DMS53 treated with DMSO at 0.1 percent for 48 hours (cell line): Measurements from ENCODE around the gene LMX1B.

Experiments used
- DNase-seq: peaks from one replicate; lab custom pipeline; 2025; ENCODE audit not compliant: unreplicated experiment; lab: John Stamatoyannopoulos, UW

The LMX1B gene

DNA sequence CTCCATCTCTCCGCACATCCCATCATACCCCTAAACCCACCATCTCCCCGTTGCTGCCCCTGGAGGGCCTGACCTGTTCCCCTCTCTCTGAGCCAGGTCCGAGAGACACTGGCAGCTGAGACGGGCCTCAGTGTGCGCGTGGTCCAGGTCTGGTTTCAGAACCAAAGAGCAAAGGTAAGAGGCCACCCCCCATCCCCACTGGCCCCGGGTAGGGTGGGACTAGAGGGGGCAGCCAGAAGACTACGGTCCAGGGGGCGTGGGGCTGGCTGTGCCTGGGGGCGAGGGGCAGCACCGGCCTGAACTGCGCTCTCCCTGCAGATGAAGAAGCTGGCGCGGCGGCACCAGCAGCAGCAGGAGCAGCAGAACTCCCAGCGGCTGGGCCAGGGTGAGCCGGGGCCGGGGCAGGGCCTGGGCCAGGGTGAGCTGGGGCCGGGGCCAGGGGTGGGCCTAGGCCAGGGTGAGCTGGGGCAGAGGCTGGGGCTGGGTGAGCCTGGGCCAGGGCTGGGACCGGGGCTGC lies 79.8 kb downstream of the LMX1B start:
- DNase-seq: no peak

DNA sequence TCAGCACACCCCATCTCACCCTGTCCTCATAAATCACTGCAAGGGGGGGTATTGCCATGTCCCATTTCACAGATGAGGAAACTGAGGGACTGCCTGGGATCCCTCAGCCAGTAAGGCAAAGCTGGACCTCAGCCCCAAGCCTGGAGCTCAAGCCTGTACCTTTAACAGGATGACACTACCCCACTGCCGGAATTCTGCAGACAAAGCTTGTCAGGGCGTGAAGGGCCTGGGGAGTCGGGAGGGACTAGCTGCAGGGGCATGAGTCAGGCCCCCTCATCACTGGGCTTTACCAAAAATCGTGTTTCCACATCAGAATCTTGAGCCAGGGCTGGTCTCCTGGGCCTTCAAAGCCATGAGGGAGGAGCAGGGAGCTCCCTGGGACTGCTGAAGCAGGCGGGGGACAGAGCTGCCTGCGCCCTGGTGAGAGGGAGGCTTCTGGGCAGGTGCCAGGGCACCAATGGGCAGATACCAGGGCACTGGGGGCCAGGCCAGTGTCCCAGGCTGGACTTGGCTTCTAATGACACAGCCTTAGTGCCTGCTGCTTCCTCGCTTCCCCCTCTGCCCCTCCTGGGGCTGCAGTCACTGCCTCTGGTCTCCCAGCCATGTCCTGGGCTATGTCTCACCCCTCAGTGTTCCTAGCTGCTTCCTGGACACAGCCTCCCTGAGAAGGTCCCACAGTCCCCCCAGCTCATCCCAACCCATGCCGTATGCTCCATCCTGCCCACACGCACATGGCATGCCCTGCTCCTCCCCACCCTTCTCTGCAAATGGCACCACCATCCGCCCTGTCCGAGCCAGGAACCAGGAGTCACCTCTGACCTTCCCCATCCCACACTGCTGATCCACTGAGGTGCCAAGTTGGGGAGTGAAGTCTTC lies 80.7 kb downstream of the LMX1B start:
- no peak for DNase-seq

DNA sequence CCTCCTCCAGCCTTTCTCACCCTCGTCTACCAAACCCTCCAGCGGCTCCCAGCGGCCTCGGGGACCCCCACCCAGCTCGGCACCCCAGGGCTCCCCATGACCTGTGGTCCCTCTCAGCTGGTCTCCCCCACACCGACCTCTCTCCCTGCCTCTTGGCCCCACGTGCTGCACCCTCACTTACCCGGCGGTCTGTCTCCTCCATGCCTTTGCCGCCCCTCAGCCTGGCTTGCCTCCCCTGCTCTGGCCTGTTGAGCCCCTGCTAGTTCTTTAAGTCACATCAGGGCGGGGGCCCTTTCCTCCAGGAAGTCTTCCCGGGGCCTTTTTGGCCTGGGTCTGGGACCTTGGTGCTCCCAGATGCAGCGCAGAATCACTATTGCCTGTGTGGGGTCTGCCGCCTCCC lies 81.5 kb downstream of the LMX1B start:
- DNase-seq: no peak

DNA sequence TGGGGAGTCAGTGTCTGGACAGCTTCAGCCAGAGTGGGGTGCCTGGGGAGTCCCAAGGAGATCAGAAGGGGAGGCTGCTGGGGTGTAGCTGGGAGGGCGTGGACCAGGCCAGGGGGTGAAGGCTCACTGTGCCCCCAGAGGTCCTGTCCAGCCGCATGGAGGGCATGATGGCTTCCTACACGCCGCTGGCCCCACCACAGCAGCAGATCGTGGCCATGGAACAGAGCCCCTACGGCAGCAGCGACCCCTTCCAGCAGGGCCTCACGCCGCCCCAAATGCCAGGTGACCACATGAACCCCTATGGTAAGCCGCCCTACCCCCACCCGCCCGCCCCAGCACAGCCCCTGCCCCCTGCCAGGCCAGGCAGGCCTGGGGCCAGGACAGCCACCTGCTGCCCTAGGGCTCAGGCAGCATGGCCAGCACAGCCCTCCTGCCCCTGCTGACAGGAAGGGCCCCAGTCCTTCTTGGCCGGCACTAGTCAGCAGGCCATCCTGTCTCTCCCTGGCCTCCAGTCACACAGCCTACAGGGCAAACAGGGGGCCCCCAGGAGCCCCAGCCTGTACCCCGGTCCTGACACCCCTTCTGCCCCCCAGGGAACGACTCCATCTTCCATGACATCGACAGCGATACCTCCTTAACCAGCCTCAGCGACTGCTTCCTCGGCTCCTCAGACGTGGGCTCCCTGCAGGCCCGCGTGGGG lies 82.1 kb downstream of the LMX1B start:
- DNase-seq: no peak

DNA sequence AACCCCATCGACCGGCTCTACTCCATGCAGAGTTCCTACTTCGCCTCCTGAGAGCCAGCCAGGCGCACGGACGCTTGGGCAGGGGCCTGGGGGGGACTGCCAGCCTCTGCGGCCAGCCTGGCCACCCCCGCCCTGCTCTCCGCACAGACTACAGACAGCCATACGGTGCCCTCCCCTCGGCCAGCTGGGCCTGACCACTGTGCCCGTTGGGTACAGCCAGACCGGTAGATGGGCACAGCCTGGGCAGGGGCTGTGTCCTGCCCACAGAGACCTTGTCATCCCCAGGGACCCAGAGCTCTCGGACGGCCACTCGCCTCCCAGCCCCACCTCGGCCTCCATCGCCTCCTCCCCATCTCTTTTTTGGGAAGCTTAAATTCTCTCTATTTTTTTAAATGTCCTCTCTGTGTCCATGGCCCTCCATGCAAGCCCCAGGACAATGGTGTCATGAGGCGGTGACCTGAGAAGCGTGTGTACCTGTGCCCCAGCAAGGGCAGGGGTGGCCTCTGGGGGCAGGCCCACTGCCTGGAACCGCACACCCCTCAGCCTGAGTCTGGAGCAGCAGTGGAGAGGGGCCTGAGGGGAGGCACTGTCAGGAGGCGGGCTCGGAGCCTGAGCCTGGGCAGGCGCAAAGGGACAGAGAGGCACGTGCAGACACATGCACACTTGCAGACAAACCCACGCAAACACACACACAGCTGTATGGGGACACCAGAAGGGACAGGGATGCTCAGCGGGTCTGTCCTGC lies 82.8 kb downstream of the LMX1B start:
- DNase-seq: no peak

DNA sequence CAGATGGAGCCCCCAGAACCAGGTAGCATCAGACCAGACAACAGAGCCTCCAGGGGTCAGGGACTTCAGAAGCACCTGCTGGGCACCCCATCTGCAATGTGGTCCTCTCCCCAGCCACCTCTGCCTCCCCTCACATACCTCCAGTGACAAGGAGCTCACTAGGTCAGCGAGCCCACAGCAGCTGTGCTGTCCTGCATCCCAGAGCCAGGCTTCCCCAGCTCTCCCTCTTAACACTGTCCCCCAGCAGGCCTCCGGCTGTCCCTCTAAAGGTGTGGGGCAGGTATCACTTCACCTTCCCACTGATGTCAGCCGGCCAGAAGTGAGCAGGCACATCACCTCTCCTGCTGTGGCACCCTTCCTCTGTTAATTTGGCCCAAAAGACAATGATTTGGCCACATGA lies 83.6 kb downstream of the LMX1B start:
- no peak for DNase-seq

DNA sequence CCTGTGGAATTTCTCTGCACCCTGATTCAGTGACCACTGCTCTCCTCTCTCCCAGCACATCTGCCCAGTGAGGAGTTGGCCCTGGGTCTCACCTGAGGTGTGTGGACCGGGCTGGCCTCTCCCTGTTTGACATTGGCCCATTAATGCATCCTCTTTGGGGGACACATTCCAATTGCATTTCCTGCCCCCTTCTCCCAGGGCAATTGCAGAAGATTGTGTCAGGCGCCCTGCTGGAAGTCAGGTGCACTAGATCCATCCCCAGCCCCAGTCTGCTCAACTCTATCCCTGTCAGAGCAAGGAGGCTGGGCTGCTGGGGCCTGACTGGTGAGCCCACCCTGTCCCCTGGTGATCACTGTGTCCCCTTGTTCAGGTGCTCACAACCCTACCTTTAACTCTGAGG lies 84.5 kb downstream of the LMX1B start:
- DNase-seq: no peak

DNA sequence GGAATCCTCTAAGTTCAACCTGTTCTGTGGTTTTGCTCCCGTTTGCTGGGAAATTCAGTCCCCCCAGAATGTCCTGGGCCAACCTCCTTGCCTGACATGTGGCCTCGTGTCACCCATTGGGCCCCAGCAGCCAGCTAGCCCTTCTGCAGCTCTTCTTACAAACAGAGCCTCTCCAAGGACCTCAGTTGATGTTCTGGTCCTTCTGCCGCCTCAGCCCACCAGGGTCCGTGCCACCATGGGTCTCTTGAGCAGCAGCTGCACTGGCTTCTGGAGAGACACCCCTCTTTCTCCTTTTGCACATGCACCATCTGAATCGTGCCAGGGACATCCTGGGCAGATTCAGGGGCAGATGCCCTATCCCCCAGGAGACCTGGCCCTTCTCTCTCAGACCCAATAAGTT lies 85.0 kb downstream of the LMX1B start:
- no peak for DNase-seq

DNA sequence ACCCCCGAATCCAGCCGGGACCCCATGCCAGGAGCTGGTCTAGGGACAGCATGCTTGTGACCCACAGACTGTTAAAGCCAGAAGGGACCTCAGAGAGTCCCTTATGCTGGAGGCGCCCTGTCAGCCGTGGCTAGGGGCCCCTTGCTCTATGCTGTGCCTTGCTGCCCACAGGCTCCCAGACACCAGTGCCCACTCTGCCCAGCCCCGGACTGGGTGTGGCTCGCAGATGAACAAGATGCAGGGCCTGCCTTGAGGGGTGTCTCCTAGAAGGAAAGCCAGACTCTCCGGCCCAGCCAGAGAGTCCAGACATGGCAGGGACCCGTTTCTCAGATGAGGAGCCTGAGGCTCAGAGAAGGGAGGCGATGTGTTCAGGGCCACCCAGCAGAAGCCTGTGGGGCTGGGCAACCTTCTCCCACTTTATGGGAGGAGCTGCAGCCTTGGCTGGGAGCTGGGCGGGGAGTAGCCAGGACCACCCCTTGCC lies 85.7 kb downstream of the LMX1B start:
- DNase-seq: no peak

DNA sequence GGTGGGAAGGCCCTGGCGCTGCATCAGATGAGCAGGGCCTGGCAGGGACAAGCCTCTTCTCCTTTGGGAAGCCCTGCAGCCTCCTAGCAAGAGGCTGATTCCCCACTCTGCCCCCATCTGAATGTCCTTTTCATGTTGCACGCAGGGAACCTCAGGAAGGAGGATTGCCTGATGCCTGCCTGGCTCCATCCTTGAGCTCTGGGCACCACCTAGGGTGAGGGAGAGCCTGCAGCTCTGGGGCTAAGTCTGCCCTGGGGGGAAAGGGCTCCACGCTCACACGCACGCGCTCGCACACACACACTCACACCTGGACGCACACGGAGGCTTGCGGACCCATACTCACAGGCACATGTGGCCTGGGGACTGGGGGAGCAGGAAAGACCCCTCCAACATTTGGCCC lies 86.6 kb downstream of the LMX1B start:
- no peak for DNase-seq

DNA sequence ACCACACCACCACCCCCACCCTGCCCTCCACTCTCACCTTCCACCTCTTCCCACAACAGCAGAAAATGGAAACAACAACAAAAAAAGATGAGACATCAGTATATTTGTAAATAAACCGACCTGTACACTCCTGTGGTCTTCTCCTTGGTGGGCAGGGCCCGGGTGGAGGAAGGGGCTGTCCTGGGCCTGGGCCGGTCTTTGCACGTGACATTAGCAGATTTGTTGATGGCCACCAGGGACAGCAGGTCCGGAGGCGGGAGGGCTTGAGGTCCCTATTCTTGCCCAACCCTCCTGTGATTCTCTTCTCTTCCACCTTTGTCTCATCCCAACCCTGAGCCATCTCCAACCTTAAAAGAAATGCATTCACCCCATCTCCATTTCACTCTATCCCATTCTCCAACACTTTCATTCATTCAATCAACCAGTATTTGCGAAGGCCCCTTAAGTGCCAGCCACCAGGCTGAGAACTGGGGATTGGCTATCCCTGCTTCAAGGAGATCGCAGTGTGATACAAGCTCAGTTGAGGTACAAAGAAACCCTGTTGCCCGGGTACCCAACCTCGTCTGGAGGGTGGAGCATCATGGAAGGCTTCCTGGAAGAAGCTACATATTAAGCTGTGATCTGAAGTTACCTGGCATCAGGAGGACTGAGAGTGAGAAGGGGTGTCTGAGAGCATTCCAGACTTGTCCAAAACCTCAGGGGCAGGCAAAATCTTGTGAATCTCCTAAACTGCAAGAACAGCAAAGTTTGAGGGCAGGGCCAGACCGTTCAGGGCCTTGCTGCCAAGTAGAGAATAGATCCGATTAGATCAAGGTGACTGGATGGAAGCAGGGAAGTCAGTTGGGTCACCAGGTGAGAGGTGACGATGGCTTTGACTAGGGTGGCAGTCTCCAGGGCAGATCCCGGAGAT lies 87.4 kb downstream of the LMX1B start:
- no peak for DNase-seq

DNA sequence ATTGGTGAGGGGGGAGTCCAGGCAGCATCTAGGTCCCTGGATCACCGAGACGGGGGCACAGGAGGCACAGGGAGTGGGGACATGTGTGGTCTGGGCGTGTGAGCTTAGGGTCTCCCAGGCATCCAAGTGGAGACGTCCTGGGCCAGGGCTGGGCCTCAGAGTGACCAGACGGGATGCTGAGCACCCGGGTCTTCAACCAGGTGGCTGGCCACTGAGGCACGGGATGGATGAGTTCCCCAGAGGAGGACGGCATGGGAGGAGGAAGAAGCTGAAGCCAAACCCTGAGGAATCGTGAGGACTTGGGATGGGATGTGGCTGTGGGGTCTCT lies 88.0 kb downstream of the LMX1B start:
- DNase-seq: no peak

DNA sequence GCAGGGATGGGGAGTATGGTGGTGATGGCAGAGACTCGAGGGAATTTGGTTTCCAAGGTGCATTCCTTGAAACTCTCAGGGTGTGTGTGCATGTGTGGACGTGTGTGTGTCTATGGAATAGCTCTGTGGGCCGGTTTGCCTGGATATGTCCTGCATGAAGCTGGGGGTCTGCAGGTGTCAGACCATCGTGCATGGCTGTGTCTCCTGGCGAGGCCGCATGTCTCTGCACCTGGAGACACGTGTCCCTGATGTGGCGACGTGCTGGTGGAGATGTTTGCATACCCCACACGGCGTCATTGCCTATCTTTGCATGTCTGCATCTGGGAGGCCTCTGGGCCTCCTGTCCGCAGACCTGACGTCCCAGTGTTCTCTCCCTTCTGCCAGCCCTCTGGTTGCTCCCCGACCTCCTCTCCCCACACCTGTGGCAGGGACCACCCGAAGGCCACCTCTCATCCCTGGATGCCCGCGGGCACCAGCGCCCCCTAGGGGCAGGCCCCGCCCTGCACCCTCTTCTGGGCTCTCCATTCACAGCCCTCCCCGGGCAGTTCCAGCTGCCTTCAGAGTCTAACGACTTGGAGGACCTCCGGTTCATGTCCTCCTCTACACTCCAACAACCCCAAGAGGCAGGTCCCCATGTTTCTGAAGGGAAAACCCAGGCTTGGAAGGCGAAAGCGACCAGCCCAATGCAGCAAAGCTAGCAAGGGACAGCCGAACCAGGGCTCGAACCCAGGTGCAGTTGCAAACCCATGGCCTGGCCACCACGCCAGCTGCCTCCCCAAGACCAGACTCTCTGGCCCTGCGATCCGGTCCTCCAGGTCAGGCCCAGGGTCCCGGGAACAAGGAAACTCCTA lies 88.6 kb downstream of the LMX1B start:
- DNase-seq: no peak

DNA sequence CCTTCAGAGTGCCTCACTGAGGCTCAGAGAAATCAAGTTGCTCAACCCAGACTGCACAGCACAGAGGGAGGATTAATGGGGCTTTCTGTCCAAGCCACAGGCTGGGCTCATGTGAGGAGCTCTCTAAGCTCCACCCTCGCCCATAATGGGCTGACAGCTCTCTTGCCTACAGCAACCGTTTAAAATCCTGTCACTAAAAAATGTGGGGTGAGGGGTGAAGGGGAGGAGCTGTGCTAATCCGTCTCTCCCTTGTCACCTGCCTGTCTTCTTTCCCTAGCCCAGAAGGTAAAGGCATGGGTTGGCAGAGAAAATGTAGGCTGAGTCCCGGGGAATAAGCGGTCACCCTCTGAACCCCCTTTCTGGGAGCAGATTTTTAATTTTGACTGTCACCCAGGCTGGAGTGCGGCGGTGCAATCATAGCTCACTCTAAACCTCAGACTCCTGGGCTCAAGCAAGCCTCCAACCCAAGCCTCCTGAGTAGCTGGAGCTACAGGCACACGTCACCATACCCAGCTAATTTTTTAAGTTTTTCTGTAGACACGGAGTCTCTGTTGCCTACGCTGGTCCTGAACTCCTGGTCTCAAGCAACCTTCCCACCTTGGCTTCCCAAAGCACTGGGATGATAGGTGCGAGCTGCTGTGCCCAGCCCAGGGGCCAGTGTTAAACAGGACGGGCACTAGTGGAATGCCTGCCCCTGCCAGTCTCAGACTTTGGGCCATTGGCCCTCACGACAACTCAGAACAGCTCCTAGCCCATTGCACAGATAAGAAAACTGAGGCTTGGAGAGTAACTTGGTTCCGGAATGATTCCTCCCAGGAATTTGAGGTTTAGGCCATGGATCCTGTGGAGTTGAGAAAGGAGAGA lies 89.5 kb downstream of the LMX1B start:
- DNase-seq: no peak

DNA sequence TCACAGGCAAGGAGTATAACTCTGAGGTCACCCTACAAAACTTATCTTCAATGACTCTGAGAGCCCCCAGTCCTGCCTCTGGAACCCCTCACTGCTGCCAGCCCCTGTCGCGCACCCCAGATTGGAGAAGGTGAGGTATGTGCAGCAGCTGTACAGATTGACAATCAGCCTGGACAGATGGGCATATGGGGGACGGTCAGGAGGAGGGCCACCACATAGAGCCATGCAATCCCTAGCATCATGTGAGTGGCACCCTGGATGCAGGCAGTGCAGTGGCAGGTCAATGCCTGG lies 90.1 kb downstream of the LMX1B start:
- DNase-seq: no peak

DNA sequence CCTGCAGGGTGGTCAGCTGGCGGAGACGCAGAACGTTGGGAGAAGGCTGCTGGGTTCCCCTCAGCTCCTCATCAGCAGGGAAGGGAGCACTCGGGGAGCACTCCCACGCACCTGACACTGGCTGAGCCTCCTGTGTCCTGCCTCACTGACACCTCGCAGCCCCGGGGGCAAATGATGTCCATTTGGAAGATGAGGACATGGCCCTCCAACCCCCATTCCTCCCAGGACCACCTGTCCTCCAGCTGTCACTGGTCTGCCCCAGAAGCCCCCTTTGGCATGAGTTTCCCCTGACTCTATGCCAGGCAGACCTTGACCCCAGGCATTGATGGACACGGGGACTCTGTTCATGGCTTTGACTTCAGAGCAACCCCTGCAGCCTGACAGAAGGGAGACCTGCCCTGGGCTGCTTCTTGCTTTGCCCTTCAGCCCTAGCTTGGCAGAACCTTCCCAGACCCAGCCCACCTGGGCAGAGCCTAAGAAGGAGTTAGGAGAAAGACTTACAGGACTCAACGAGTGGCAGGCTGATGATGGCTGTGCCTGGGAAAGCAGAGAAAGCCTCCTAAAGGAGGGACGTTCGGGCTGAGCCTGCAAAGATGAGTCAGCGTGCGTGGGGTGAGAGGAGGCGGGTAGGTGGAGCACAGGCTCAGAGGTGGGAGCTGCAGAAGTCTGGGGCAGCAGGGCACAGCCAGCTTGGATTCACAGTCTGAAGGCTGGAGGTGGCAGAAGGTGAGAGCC lies 90.6 kb downstream of the LMX1B start:
- no peak for DNase-seq

DNA sequence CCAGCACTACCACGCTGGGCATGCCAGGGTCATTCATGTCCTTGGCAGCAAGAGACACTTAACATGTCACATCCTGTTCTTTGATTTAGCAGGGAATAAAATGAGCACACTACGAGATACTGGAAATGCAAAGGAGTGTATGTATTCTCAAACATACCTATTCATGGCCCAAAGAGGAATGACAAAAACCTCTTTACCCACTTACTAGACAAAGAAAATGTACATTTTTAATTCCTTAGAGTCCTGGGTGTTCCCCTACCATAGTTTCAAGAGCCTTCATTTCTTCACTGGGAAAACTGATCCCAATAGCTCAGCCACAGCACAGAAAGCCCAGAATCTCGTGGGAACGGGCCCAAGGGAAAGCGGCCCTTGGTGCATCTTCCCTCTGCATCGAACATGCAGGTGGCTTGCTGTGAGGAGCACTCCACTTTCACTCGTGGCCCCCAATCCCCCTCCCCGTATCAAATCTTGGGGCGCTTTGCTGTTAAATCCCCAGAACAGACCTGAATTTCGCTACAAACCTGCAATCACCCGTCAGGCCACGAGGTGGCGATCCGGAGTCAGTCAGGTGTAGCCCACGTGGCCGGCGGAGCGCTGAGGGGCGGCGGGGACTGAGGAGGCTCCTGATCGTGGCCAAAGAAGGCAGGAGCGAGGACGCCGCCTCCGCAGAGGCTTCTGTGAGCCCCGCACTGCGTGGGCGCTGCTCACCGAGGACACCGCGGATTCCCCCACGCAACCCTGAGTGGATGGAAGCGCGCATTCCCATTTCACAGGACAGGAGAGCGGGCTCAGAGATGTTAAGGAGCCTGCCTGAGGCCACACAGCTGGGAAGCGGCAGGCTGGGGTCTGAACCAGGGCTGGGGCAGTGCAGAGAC lies 91.4 kb downstream of the LMX1B start:
- peak; percentile 51 for DNase-seq
